Pulmonary artery endothelial cell (primary cell): ENCODE results near the gene RMDN2. TPM values are rescaled to one million over a fixed set of nuclear protein-coding genes. Genes with fewer than 3 reads are reported as not detected.
"Not testable (repeated sequence)": the region's sequence is repeated elsewhere in the genome, so short reads cannot be mapped to it uniquely, and the experiment has no call there.

ENCODE experiments used
- DNase-seq: peaks from one replicate; pipeline ENCODE4 v3.0.0-alpha.2; 2011; ENCODE audit warnings: low read depth, low spot score
- total RNA-seq: library from RNA; depleted of rRNA; stranded (reverse); fragments of >200 nt; gene quantifications from 2 replicates; pipeline ENCODE4 v1.2.3, GENCODE V29; 2014

Gene RMDN2
- total RNA-seq, 1 donor from 2014 or later: 2.8 TPM

- DNase-seq: not testable (repeated sequence)
These were observed 5.3 kb downstream of the RMDN2 start for GRCh38 chr2:37930392-37930791.

- not testable (repeated sequence) for DNase-seq
These were observed 7.8 kb downstream of the RMDN2 start for GRCh38 chr2:37932873-37933272.

GRCh38 chr2:37934591-37935513, 9.8 kb downstream of the RMDN2 start:
- DNase-seq: no peak

- not testable (repeated sequence) for DNase-seq
These were observed 12.5 kb downstream of the RMDN2 start for GRCh38 chr2:37937568-37937967.

GRCh38 chr2:37941267-37941666, 16.2 kb downstream of the RMDN2 start:
- not testable (repeated sequence) for DNase-seq

GRCh38 chr2:37944268-37944667, 19.2 kb downstream of the RMDN2 start:
- no peak for DNase-seq

GRCh38 chr2:37947306-37947705, 22.2 kb downstream of the RMDN2 start:
- DNase-seq: no peak

GRCh38 chr2:37962018-37962739, 37.1 kb downstream of the RMDN2 start:
- not testable (repeated sequence) for DNase-seq

- not testable (repeated sequence) for DNase-seq
These were observed 37.6 kb downstream of the RMDN2 start for GRCh38 chr2:37962740-37963121.

- not testable (repeated sequence) for DNase-seq
These were observed 38.8 kb downstream of the RMDN2 start for GRCh38 chr2:37963901-37964300.

- DNase-seq: no peak
These were observed 41.2 kb downstream of the RMDN2 start for GRCh38 chr2:37966326-37966725.

GRCh38 chr2:37969731-37970130, 44.6 kb downstream of the RMDN2 start:
- DNase-seq: no peak

- no peak for DNase-seq
These were observed 46.9 kb downstream of the RMDN2 start for GRCh38 chr2:37971971-37972370.

GRCh38 chr2:37973615-37974353, 48.7 kb downstream of the RMDN2 start:
- no peak for DNase-seq

GRCh38 chr2:37975808-37976207, 50.7 kb downstream of the RMDN2 start:
- DNase-seq: no peak

GRCh38 chr2:37976411-37976810, 51.3 kb downstream of the RMDN2 start:
- no peak for DNase-seq

- no peak for DNase-seq
These were observed 57.1 kb downstream of the RMDN2 start for GRCh38 chr2:37982147-37982582.

GRCh38 chr2:37982847-37983246, 57.8 kb downstream of the RMDN2 start:
- DNase-seq: no peak

GRCh38 chr2:37983719-37984118, 58.6 kb downstream of the RMDN2 start:
- no peak for DNase-seq

- DNase-seq: no peak
These were observed 59.1 kb downstream of the RMDN2 start for GRCh38 chr2:37984176-37984575.

GRCh38 chr2:37984589-37984988, 59.5 kb downstream of the RMDN2 start:
- DNase-seq: no peak

- DNase-seq: no peak
These were observed 60.2 kb downstream of the RMDN2 start for GRCh38 chr2:37985333-37985732.
